ENCODE data around the gene TNRC6C.
A peak's percentile ranks its signal among the peaks of the same experiment; 100 is the strongest.

Gene TNRC6C

DNA sequence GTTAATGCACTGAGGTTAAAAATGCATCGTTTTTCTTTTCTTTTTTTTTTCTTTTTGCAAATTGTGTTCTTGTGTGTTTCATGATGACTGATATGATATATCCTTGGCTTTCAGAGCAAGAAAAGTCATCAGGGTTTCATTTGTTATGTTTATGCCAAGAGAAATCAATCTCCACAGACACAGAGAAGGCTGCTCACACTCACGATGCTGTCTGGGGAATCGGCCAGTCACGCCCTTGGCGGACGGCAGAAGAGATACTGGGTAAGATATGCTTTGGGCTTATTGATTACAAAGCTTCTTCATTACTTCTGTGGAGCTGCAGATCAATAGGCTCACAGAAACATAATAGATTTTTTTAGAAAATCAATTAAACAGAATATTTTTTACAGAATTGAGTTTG is 42.2 kb upstream of the TNRC6C start:
- no peak overlapping the region for H3K4me3 ChIP-seq (ENCODE audit: low read depth, low read length)
- in situ Hi-C loops (cut with HindIII; ENCODE audit: low sequenced_read_pairs), result no loop called here
- DNase-seq (ENCODE audit: low read depth, low spot score), result no peak
- TF ChIP-seq CTCF (IDR thresholded peaks at IDR 0.05; ENCODE audit: low read depth, low read length), result no peak

DNA sequence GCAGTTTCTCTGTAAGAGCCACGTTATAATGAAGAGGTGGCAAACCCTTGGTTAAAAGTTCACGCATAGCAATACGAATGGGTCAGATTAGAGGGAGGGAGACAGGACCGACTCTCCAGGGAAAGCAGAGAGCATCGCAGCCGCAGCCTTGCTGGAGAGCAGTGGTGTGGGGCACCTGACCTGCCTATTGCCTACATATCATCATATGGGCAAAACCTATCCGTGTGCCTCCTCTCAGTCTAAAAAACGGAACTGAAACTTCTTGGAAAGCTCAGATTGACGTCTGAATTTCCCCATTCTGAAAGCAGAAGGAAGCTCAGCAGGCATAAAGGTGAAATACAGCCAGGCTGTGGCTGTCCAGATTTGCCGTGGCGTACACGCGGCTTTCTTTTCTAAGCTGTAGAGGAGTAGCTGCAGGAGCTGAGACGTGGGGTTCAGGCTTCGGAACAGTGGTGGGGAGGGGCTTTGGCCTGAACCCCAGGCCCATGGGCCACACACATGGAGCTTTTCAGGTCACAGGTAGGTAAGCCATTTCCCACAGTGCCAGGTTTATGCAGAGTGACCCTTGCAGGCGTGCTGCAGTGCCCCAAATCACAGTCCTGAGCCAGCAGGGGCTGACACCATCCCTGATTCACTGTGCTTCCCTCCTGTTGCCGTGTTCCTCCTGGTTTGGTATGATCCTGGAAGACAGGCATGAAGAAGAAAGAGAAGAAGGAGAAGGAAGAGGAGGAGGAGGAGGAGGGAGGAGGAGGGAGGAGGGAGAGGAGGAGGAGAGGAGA is 41.6 kb upstream of the TNRC6C start:
- in situ Hi-C loops (cut with HindIII; ENCODE audit: low sequenced_read_pairs), result no loop called here
- H3K4me3 ChIP-seq (ENCODE audit: low read depth, low read length), result no peak overlapping the region
- TF ChIP-seq CTCF (IDR thresholded peaks at IDR 0.05; ENCODE audit: low read depth, low read length), result no peak
- DNase-seq (ENCODE audit: low read depth, low spot score), result no peak

DNA sequence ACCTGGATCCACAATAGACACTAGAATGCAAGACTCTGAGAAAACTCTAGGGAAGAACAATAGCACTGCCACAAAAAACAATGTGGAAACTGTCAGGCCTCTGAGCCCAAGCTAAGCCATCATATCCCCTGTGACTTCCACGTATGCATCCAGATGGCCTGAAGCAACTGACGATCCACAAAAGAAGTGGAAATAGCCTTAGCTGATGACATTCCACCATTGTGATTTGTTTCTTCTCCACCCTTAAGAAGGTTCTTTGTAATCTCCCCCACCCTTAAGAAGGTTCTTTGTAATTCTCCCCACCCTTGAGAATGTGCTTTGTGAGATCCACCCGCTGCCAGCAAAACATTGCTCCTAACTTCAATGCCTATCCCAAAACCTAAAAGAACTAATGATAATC is 39.2 kb upstream of the TNRC6C start:
- DNase-seq (ENCODE audit: low read depth, low spot score), result no peak
- in situ Hi-C loops (cut with HindIII; ENCODE audit: low sequenced_read_pairs), result no loop called here

GRCh38 chr17:77923135-77923534 is 35.4 kb upstream of the TNRC6C start:
- DNase-seq (ENCODE audit: low read depth, low spot score), result no peak
- TF ChIP-seq CTCF (IDR thresholded peaks at IDR 0.05; ENCODE audit: low read depth, low read length), result no peak

More for the DNA sequence above, 39.2 kb upstream of the TNRC6C start:
- no peak overlapping the region for H3K4me3 ChIP-seq (ENCODE audit: low read depth, low read length)
- no peak for TF ChIP-seq CTCF (IDR thresholded peaks at IDR 0.05; ENCODE audit: low read depth, low read length)

DNA sequence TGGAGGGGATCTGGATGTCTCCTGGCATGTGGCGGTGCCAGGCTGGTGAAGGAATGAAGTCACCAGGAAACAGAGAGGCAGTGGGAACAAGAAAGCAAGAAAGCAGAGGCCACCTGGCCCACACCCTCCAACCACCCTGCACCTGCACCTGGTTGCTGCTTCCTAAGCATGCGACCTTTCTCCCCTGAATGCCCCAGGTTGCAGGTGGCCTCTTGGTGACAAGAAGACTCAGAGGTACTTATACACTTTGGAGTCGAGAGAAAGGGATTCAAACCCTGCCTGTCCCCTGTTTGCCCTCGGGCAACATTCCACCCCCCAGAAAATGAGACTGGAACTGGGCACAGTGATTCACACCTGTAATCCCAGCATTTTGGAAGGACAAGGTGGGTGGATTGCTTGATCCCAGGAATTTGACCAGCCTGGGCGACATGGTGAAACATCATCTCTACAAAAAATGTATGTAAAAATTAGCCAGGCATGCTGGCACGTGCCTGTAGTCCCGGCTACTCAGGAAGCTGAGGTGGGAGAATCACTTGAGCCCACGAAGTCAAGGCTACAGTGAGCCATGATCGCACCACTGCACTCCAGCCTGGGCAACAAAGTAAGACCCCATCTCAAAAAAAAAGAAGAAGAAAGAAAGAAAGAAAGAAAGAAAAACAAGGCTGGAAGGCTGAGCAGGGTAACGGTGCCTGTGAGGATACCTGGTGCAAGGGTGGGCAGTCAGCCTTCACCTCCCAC is 34.6 kb upstream of the TNRC6C start:
- no peak for TF ChIP-seq CTCF (IDR thresholded peaks at IDR 0.05; ENCODE audit: low read depth, low read length)
- in situ Hi-C loops (cut with HindIII; ENCODE audit: low sequenced_read_pairs), result no loop called here
- H3K4me3 ChIP-seq (ENCODE audit: low read depth, low read length), result no peak overlapping the region
- no peak for DNase-seq (ENCODE audit: low read depth, low spot score)

More at GRCh38 chr17:77923135-77923534, 35.4 kb upstream of the TNRC6C start:
- no peak overlapping the region for H3K4me3 ChIP-seq (ENCODE audit: low read depth, low read length)
- in situ Hi-C loops (cut with HindIII; ENCODE audit: low sequenced_read_pairs), result no loop called here

DNA sequence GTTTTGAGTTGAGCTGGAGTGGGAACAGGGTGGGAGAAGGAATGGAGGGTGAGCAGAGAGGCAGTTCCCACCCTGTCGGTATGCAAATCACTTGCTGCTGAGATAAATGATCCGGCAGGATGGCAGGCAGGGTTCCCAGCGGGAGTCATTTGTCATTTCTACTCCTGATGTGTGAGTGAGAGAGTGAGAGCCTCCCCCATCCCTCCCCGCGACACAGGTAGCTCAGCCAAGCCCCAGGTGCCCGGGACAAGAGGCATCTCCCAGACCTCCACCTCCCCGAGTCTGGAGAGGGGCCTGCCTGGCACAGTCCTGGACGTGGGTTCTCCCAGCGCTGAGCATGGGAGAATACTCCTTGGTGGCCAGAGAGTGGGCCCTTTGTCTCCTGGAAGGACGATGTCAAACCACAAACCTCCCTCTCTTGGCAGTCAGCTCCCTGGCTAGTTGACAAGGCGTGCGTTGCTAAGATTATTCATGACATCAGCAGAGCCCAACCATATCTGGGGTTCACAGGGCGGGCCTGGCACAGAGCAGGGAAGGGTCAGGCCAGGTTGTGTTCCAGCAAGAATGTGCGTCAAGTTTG is 33.7 kb upstream of the TNRC6C start:
- no peak overlapping the region for H3K4me3 ChIP-seq (ENCODE audit: low read depth, low read length)
- no peak for TF ChIP-seq CTCF (IDR thresholded peaks at IDR 0.05; ENCODE audit: low read depth, low read length)
- in situ Hi-C loops (cut with HindIII; ENCODE audit: low sequenced_read_pairs), result no loop called here
- peak; percentile 47 for DNase-seq (ENCODE audit: low read depth, low spot score)
